ENCODE measurements around the gene RNU5B-1.

The RNU5B-1 gene

DNA sequence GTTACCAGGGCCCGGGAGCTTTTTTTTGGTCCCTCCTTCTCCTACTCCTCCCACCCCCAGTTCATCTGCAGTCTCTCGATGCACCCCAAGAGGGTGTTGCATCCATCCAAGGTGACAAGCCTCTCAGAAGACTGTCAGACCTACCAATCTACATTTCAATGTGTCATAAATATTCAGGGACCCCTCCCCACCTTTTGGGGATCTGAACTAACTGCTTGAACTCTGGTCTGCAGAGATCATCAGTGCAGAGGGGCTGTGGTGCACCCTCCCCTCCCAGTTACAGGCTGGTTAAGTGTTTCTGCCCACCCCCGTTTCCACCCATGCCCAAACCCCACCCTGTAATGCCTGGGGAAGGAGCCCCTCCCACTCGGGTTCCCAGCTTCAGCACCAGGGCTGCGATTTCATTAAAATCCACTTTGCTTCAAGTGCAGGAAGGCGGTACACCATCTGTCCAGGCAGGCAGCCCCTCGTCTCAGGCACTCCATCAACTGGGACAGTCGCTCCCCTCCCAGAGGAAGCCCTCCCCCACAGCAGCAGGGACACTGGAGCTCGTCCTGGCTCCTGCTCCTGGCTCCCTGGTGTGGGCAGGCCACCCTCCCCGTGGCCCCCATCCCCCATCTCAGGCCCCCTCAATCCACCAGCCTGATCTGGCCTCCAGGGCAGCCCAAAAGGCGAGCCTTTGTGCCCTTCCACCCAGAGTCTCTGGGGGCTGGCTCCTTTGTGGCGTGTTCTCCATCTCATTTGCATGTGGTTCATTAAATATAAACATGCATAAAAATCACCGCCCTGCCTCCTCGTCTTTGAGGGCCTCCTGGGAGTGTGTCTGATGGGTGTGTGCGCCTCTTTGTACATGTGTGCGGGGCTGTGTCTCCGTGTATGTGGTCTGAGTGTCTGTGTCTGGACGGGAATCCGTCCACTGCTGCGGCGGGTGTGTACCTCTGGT, 32.3 kb downstream of the RNU5B-1 start:
- no peak overlapping the region for H3K4me3 ChIP-seq (replicated peaks; ENCODE audit: low read depth, low read length)
- no peak for DNase-seq (ENCODE audit: extremely low read depth, low read depth)
- TF ChIP-seq, protein P1, sequence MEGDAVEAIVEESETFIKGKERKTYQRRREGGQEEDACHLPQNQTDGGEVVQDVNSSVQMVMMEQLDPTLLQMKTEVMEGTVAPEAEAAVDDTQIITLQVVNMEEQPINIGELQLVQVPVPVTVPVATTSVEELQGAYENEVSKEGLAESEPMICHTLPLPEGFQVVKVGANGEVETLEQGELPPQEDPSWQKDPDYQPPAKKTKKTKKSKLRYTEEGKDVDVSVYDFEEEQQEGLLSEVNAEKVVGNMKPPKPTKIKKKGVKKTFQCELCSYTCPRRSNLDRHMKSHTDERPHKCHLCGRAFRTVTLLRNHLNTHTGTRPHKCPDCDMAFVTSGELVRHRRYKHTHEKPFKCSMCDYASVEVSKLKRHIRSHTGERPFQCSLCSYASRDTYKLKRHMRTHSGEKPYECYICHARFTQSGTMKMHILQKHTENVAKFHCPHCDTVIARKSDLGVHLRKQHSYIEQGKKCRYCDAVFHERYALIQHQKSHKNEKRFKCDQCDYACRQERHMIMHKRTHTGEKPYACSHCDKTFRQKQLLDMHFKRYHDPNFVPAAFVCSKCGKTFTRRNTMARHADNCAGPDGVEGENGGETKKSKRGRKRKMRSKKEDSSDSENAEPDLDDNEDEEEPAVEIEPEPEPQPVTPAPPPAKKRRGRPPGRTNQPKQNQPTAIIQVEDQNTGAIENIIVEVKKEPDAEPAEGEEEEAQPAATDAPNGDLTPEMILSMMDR (IDR thresholded peaks at IDR 0.05; ENCODE audit: low read depth, low read length, missing control alignments): no peak

DNA sequence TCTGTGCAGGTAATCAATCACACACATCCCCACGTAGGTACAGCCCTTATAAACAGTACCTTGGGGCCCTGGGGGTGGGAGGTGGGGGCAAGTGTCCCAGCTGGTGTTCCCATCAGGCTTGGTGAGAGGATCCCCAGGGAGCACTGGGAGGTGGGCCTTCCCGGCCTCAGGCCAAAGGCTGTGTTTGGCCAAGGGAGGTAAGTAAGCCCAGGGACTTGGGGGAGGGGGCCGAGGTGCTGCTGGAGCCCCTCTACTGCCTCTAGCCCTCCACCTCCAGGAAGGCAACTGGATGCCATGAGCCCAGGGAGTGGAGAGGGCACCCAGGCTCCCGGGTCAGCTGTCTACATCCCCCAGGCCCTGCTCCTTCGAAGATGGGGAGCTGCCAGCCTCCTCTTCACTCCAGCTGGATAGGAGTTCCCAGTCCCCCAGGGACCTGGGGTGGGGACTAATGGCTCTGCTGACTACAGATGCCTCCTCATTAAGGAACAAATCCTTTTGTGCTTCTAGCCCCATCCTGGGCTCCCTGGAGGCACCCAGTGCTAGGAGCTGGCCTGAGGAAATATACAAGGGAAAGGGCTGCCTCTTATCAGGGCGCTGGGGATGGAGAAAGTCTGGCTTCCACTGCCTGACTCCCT, 33.1 kb downstream of the RNU5B-1 start:
- no peak for DNase-seq (ENCODE audit: extremely low read depth, low read depth)
- TF ChIP-seq, protein P1 (IDR thresholded peaks at IDR 0.05; ENCODE audit: low read depth, low read length, missing control alignments): no peak
- H3K4me3 ChIP-seq (replicated peaks; ENCODE audit: low read depth, low read length): no peak overlapping the region

DNA sequence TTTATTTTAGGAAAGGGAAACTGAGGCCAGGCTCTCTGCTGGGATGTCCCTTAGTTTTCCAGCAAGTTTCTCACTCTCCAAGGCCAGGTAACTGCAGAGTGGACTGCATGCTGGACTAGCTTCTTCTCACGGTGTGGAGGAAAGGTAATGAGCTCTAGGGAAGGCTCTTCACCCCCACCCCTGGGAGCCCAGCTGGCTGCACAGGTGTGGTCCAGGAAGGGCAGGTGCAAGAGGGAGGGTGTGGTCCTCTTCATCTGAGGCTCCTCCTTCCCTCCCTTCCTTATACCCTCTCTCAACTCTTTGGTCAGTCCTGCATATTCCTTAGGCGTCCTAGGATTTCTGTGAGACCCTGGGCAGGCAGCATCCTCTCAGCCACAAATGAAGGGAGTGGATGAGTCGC, 33.9 kb downstream of the RNU5B-1 start:
- DNase-seq (ENCODE audit: extremely low read depth, low read depth): no peak
- TF ChIP-seq, protein P1 (IDR thresholded peaks at IDR 0.05; ENCODE audit: low read depth, low read length, missing control alignments): no peak
- H3K4me3 ChIP-seq (replicated peaks; ENCODE audit: low read depth, low read length): no peak overlapping the region

DNA sequence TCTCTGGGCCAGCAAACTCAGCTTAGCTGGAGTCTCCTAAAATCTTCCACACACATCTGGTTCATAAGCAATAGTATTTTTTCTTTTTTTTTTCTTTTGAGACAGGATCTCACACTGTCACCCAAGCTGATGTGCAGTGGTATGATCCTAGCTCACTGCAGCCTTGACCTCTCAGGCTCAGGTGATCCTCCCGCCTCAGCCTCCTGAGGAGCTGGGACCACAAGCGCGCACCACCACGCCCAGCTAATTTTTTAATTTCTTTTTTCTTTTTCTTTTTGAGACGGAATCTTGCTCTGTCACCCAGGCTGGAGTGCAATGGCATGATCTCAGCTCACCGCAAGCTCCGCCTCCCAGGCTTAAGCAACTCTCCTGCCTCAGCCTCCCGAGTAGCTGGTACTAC, 34.3 kb downstream of the RNU5B-1 start:
- H3K4me3 ChIP-seq (replicated peaks; ENCODE audit: low read depth, low read length): no peak overlapping the region
- no peak for DNase-seq (ENCODE audit: extremely low read depth, low read depth)
- TF ChIP-seq, protein P1 (IDR thresholded peaks at IDR 0.05; ENCODE audit: low read depth, low read length, missing control alignments): no peak

DNA sequence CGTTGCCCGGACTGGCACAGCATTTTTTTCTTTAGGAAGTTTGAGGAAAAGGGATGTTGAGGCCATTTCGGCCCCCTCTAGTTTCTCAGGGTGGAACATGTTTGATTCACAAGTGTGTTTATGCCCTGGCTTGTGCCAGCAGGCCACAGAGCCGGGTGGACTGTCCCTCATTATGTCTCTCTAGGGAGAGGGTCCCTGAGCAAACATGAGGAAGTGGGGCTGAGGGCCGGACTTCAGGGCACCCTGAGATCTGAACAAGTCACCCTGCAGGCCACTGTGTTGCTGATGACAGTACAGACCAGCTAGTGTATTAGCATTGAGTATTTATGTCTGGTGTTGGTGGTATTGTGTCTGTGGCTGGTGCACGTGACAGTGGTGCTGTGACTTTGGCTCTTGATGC, 34.9 kb downstream of the RNU5B-1 start:
- TF ChIP-seq, protein P1 (IDR thresholded peaks at IDR 0.05; ENCODE audit: low read depth, low read length, missing control alignments): no peak
- DNase-seq (ENCODE audit: extremely low read depth, low read depth): no peak

DNA sequence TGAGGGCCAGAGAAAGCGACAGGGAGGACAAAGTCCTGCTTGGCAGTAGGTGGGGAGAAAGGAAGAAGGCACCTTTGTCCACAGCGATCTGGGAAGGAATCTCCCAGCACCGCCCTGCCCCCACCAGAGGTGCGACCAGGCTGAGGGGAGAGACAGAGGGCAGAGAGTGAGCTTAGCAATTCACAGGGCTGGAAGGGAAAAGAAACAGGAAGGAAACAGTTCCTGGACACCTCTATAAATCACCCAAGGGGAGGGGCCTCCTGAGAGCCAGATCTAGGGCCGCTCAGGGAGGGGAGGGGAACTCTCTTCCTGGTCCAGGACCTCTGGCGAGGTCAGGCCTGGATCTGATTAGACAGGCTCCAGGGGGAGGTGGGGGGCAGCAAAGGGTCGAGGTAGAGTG, 35.4 kb downstream of the RNU5B-1 start:
- no peak overlapping the region for H3K4me3 ChIP-seq (replicated peaks; ENCODE audit: low read depth, low read length)
- TF ChIP-seq, protein P1 (IDR thresholded peaks at IDR 0.05; ENCODE audit: low read depth, low read length, missing control alignments): no peak
- DNase-seq (ENCODE audit: extremely low read depth, low read depth): no peak

More for the DNA sequence above, 34.9 kb downstream of the RNU5B-1 start:
- H3K4me3 ChIP-seq (replicated peaks; ENCODE audit: low read depth, low read length): no peak overlapping the region
